ENCODE results near the gene NEK11.
"Not testable (repeated sequence)": the region's sequence is repeated elsewhere in the genome, so short reads cannot be mapped to it uniquely, and the experiment has no call there.

Gene NEK11

GRCh38 chr3:131299836-131300235 lies 273.2 kb downstream of the NEK11 start:
- DNase-seq (ENCODE audit: low read depth, low spot score) = no peak

DNA sequence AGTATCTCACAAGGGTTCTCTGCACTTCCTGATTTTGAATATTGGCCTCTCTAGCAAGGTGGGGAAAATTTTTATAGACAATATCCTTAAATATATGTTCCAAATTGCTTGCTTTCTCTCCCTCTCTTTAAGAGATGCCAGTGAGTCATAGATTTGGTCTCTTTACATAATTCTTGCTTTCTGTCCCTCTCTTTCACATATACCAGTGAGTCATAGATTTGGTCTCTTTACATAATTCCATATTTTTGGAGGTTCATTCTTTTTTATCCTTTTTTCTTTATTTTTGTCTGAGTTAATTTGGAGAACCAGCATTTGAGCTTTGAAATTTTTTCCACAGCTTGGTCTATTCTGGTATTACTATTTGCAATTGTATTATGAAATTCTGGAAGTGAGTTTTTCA lies 277.2 kb downstream of the NEK11 start:
- DNase-seq (ENCODE audit: low read depth, low spot score) = no peak

- DNase-seq (ENCODE audit: low read depth, low spot score) = no peak
Measured at GRCh38 chr3:131304890-131305289, 278.2 kb downstream of the NEK11 start.

- no peak for DNase-seq (ENCODE audit: low read depth, low spot score)
Measured at GRCh38 chr3:131306242-131306641, 279.6 kb downstream of the NEK11 start.

DNA sequence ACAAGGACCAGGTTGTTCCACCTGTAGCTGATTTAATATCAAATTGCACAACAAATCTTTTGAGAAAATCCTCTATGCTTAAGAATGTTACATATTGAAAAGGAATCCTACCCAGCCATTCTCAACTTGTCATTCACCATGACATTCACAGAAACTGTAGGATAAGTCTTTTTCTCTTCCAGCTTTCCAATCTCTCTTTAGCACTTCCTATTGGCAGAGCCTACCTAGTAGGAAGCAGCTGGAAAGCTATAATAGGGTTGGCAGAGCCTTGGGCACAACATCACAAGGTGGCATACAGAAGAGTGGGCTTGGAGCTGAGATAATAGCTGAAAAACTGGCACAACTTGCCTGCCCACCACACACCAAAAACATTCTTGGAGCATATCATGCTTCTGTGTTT lies 287.6 kb downstream of the NEK11 start:
- no peak for DNase-seq (ENCODE audit: low read depth, low spot score)

DNA sequence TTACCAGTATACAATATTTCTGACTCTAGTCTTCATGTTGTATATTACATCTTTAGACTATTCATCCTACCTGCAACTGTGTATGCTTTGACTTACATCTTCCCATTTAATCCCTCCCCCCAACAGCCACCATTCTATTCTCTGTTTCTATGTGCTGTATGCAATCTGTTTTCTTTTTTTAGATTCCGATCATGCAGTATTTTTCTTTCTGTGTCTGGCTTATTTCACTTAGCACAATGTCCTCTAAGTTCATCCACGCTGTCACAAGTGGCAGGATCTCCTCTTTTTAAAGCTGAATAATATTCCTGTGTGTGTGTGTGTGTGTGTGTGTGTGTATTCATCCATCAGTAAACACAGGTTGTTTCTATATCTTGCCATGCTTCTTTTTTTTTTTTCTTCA lies 288.5 kb downstream of the NEK11 start:
- no peak for DNase-seq (ENCODE audit: low read depth, low spot score)

- no peak for DNase-seq (ENCODE audit: low read depth, low spot score)
Measured at GRCh38 chr3:131317667-131318066, 291.0 kb downstream of the NEK11 start.

DNA sequence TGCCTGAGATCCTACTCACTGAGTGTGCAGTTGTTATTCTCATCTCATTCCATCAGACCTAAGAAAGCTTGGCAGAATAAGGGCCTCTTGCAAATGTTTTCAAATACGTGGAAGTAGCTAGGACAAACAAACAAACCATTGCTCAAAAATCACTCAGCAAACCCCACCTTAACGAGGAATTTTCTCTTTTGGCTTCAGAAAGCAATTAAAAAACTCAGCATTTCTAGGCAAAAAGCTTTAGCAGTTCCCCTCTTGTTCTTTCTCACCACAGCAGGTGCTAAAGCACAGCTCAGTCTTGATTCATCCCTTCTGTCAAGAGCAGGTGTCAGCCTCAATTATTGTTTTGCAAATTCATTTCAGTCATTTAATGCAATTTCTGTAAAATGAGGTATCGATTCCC lies 296.3 kb downstream of the NEK11 start:
- DNase-seq (ENCODE audit: low read depth, low spot score) = no peak

DNA sequence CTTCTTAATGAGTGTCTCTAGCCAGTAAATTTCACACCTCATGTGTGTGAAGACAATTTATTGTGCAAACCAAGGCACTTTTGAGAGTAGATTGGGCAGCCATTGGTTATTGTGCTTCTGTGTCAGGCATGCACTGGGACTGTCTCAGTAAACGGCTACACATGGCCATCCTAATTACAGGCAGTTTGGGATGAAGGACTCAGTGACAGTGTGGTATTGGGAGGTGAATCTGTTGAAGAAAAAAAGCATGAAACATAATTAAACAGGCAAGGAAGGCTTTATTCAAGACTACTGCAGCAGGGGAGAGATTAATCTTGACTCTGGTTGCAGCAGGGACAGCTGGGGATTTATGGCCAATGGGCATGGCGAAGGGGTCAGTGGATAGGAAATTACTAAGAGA lies 297.1 kb downstream of the NEK11 start:
- no peak for DNase-seq (ENCODE audit: low read depth, low spot score)

GRCh38 chr3:131324923-131325322 lies 298.2 kb downstream of the NEK11 start:
- no peak for DNase-seq (ENCODE audit: low read depth, low spot score)

DNA sequence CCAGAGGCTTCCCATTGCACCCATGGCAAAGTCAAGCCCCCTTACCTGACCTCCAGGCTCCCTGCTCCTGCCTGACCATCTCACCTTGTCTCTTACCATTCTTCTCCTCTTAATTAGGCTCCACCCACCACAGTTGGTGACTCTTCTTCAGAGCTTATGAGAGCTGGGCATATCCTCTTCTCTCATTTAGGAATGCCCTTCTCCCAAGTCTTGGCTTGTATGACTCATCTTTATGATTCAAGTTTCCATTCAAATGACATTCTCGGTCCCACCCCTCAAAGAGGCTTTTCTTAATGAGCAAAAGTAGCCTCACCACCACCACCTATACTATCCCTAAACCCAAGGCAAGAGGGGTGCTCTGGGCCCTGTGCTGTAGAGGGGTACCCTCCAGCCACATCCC lies 299.6 kb downstream of the NEK11 start:
- no peak for DNase-seq (ENCODE audit: low read depth, low spot score)

GRCh38 chr3:131328721-131329120 lies 302.0 kb downstream of the NEK11 start:
- no peak for DNase-seq (ENCODE audit: low read depth, low spot score)

- no peak for DNase-seq (ENCODE audit: low read depth, low spot score)
Measured at GRCh38 chr3:131329774-131330173, 303.1 kb downstream of the NEK11 start.

- DNase-seq (ENCODE audit: low read depth, low spot score) = not testable (repeated sequence)
Measured at GRCh38 chr3:131331456-131332085, 304.9 kb downstream of the NEK11 start.

DNA sequence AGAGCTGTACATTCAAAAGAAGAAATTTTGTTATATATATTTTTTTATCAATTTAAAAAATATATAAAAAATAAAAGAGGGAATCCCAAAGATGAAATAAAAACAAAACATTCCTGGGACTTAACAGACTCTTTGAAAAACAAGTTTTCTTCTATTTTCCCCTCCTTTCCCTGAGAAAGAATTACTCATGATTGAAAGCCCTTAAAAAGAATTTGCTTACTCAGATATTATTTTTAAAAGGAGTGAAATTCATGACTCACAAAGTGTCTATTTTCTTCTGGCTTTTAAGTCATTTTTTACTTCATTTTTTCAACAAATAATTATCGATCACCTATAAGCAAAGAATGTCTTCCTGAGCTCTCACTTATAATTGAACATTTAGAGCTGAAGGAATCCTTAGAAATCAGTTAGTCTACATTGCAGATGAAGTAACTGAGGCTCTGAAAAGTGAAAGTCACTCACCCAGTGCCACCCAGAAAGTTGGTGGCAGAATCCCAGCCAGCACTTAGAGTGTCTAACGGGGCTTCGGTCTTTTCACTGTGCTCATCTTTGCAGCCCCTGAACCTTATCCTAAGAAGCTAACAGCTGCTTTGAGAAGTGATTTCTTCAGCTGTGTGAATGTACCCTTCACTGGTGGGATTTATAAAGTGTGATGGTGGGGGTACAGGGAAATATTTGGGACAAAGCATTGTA lies 312.4 kb downstream of the NEK11 start:
- no peak for DNase-seq (ENCODE audit: low read depth, low spot score)

DNA sequence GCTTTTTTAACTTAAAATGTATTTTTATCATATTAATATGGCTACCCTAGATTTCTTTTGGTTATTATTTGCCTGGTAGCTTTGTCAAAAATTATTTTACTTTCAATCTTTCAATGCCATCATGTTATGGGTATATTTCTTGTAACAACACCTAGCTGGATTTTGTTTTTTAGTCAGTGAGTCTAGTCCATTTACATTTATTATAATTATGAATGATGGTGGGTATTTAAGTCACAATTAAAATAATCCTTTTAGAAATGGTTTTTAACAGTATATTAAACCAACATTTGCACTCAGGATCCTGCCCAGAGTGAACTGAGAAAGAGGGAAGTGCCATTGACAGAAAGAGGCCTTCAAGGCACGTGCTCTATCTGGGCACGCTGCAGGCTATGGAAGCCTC lies 315.1 kb downstream of the NEK11 start:
- DNase-seq (ENCODE audit: low read depth, low spot score) = no peak

DNA sequence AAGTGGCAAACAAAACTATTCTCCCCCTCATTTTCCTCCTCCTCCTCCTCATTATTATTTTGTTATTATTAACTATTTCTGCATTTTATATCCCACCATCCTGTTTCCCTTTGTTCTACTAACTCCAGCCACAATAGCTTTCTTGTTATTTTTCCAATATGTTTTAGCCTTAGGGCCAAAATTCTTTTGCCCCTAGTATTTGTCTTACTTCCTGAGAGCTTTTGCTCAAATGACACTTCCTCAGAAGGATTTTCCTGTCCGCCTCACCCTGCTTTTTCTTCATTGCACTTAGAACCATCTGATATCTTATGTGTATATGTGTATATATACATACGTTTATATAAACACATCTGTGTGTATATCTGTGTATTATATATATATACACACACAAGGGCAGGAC lies 322.2 kb downstream of the NEK11 start:
- no peak for DNase-seq (ENCODE audit: low read depth, low spot score)

DNA sequence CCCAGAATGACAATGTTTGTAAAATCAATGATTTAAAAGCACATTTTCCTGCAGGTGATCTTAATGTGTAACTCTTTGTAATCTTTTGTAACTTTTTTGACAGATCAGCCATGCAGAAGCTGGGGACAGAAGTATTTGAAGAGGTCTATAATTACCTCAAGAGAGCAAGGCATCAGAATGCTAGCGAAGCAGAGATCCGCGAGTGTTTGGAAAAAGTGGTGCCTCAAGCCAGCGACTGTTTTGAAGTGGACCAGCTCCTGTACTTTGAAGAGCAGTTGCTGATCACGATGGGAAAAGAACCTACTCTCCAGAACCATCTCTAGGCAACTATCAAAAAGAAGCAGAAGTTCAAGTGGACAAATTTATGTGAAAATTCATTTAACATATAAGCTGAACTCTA lies 322.8 kb downstream of the NEK11 start:
- no peak for DNase-seq (ENCODE audit: low read depth, low spot score)

- DNase-seq (ENCODE audit: low read depth, low spot score) = no peak
Measured at GRCh38 chr3:131349946-131350347, 323.3 kb downstream of the NEK11 start.

GRCh38 chr3:131350506-131350905 lies 323.8 kb downstream of the NEK11 start:
- no peak for DNase-seq (ENCODE audit: low read depth, low spot score)

DNA sequence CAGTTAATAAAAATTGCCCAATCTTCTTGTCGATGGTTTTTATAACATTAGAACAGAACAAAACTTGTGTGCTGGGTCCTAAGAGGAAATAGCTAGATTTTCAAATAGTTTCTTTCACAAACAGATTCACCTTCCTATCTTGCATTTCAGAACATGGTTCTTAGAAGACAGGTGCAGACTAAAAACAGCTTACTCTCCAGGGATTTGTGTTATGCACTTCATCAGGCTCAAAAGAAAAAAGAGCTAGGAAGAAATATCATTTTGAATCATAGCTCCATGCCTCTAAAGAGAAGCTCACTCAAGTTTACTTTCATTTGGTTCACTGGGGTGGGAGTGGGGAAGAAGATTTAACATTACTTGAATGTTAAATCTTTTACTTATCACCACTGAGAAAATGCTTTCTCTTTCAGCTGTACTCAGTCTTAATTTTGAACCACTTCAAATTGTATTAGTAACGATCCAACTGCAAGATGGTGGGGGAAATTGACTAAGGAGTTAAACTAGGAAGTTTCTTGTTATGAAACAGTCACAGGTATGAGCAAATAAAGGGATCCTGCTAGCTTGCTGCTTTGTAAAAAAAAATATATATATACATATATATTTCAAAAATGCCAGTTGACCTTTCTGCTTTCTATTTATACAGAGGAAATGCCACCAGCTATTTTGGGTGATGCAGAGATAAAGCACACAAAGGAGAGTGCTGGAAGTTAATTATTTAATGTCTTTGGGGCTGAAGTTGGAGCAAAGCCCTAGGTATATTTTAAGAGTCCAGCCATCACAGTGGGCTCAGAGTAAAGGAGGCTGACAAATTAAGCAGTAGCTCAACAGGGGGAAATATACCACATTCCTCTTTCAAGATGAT lies 326.6 kb downstream of the NEK11 start:
- no peak for DNase-seq (ENCODE audit: low read depth, low spot score)

- no peak for DNase-seq (ENCODE audit: low read depth, low spot score)
Measured at GRCh38 chr3:131353986-131354385, 327.3 kb downstream of the NEK11 start.
